Naive thymus-derived CD4-positive, alpha-beta T cell (primary cell): ENCODE results near the gene HDHD5. TPM values are rescaled to one million over a fixed set of nuclear protein-coding genes. Genes with fewer than 3 reads are reported as not detected.

Source experiments
- ATAC-seq: fragments of 150-1000 bp; cut with Tn5 transposase; 2 replicates; pipeline ENCODE4 v1.10.0; 2021; ENCODE audit warnings: mild to moderate bottlenecking, moderate library complexity
- CTCF ChIA-PET: fragments of 350-600 bp; sonication (Branson Sonifier 250); formaldehyde crosslinking; loops from one replicate; lab custom pipeline; 2021; ENCODE audit warnings: antibody characterized with exemption; lab: Charles Lee
- POLR2A ChIA-PET: fragments of 350-600 bp; sonication (Branson Sonifier 250); formaldehyde crosslinking; loops from one replicate; lab custom pipeline; 2021; ENCODE audit warnings: antibody characterized with exemption, inconsistent platforms; lab: Charles Lee
- DNase-seq, 9 donors: peaks; one replicate each; pipeline versions ENCODE4 v3.0.0 to v3.0.0-alpha.2; 2020 to 2022; ENCODE audit warnings: mixed read lengths in 1 of 9
- H3K27ac ChIP-seq: one replicate; pipeline ENCODE4 v1.7.0; 2013; ENCODE audit warnings: mild to moderate bottlenecking, low read depth, low read length, moderate library complexity
- H3K27me3 ChIP-seq, 2 donors: one replicate each; pipeline ENCODE4 v1.7.0; 2013; ENCODE audit warnings: low read length in 2 of 2, mild to moderate bottlenecking in 2 of 2, moderate library complexity in 2 of 2; ENCODE audit not compliant: control insufficient read depth in 2 of 2, insufficient read depth in 2 of 2
- H3K36me3 ChIP-seq, 3 experiments: 1 replicate in 2 of 3; 2 replicates in 1 of 3; pipeline ENCODE4 v1.7.0; 2013; ENCODE audit warnings: low read length in 3 of 3, mild to moderate bottlenecking in 3 of 3, moderate library complexity in 1 of 3; ENCODE audit not compliant: insufficient read depth in 3 of 3, control insufficient read depth in 2 of 3
- H3K4me1 ChIP-seq, 2 donors: one replicate each; pipeline ENCODE4 v1.7.0; 2013; ENCODE audit warnings: low read length in 2 of 2, mild to moderate bottlenecking in 2 of 2, moderate library complexity in 1 of 2; ENCODE audit not compliant: control insufficient read depth in 2 of 2, insufficient read depth in 2 of 2
- H3K4me3 ChIP-seq: 2 replicates; pipeline ENCODE4 v1.7.0; 2013; ENCODE audit warnings: mild to moderate bottlenecking, low read length
- H3K9me3 ChIP-seq, 3 experiments: 1 replicate in 2 of 3; 2 replicates in 1 of 3; pipeline ENCODE4 v1.7.0; 2013; ENCODE audit warnings: low read length in 3 of 3; ENCODE audit not compliant: control insufficient read depth in 2 of 3
- H3K27ac Mint-ChIP-seq, 9 donors: one replicate each; pipeline ENCODE4 v1.8.0; 2020 to 2022; ENCODE audit warnings: mixed read lengths in 9 of 9, mild to moderate bottlenecking in 8 of 9, moderate library complexity in 5 of 9, inconsistent platforms in 2 of 9
- H3K27me3 Mint-ChIP-seq, 5 donors: one replicate each; pipeline ENCODE4 v1.8.0; 2021 to 2022; ENCODE audit warnings: mixed read lengths in 5 of 5, mild to moderate bottlenecking in 1 of 5
- H3K36me3 Mint-ChIP-seq, 5 donors: one replicate each; pipeline ENCODE4 v1.8.0; 2020 to 2022; ENCODE audit warnings: mixed read lengths in 5 of 5, mild to moderate bottlenecking in 3 of 5, inconsistent platforms in 1 of 5
- H3K4me1 Mint-ChIP-seq, 7 donors: one replicate each; pipeline ENCODE4 v1.8.0; 2020 to 2022; ENCODE audit warnings: mixed read lengths in 7 of 7, mild to moderate bottlenecking in 3 of 7, inconsistent platforms in 1 of 7
- H3K4me3 Mint-ChIP-seq, 10 donors: one replicate each; pipeline ENCODE4 v1.8.0; 2020 to 2022; ENCODE audit warnings: mild to moderate bottlenecking in 10 of 10, mixed read lengths in 10 of 10, moderate library complexity in 6 of 10, inconsistent platforms in 2 of 10
- H3K9me3 Mint-ChIP-seq, 11 donors: one replicate each; pipeline ENCODE4 v1.8.0; 2020 to 2022; ENCODE audit warnings: mixed read lengths in 11 of 11, mild to moderate bottlenecking in 4 of 11, inconsistent platforms in 1 of 11, moderate library complexity in 1 of 11
- intact Hi-C, 2 donors: fragments of 100-400 bp; cut with micrococcal nuclease; formaldehyde crosslinking; loops; one replicate each; pipeline ENCODE4 v1.15.1; 2023
- polyA plus RNA-seq, 2 donors: library from polyadenylated mRNA; unstranded; fragments of 300-500 nt; fragmentation: Illumina TruSeq; gene quantifications; one replicate each; pipeline ENCODE4 v1.2.3, GENCODE V29; 2021
- total RNA-seq, 6 experiments: library from RNA in 5 of 6; stranded (reverse) in 5 of 6; gene quantifications; 1 replicate in 5 of 6; 2 replicates in 1 of 6; pipeline ENCODE4 v1.2.3 and lab custom pipeline; 2021 to 2026

HDHD5 gene
- total and polyA plus RNA-seq, 7 experiments from 2014 or later, result 18.8 to 78.7 (median 28.0) TPM

GRCh38 chr22:17102297-17102667 is 56.8 kb downstream of the HDHD5 start:
- DNase-seq, result no peak
- Histone ChIP-seq H3K27ac (no peak overlapping the region), H3K4me3 (no peak overlapping the region), H3K36me3 (peaks cover 28 to 81% (median 33%) of the 10 kb centered on the region in 3 experiments), H3K4me1 (peaks cover 29 to 87% of the 10 kb centered on the region in 2 donors), H3K9me3 (no peaks in the 10 kb centered on the region), H3K27me3 (no peaks in the 10 kb centered on the region)
- intact Hi-C loops, result no loop called here
- POLR2A ChIA-PET, result interaction anchor here (0.6 to 1.8 kb wide), 4 partner anchors 14 to 18 kb away, joined by 3 to 4 read pairs (median 3); no protein-coding TSS in a partner anchor
- no peak for ATAC-seq
- peak overlapping the region in 8 of 9 donors; percentile 43 to 96 (median 82) for H3K27ac Mint-ChIP-seq
- H3K9me3 Mint-ChIP-seq, result no peaks in the 10 kb centered on the region
- H3K4me1 Mint-ChIP-seq, result peaks cover 59 to 95% (median 85%) of the 10 kb centered on the region in 7 donors
- H3K36me3 Mint-ChIP-seq, result peaks cover 13 to 73% (median 48%) of the 10 kb centered on the region in 5 donors
- CTCF ChIA-PET, result interaction anchor here (0.7 kb wide), 1 partner anchor 70 kb away, joined by 3 read pairs; no protein-coding TSS in a partner anchor
- H3K27me3 Mint-ChIP-seq, result no peaks in the 10 kb centered on the region
- peak overlapping the region in 3 of 10 donors; percentile 30 to 83 (median 74) for H3K4me3 Mint-ChIP-seq

- peak overlapping the region in 8 of 9 donors; percentile 24 to 96 (median 82) for H3K27ac Mint-ChIP-seq
- Histone ChIP-seq H3K27me3 (no peaks in the 10 kb centered on the region), H3K36me3 (peaks cover 28 to 80% (median 33%) of the 10 kb centered on the region in 3 experiments), H3K27ac (no peak overlapping the region), H3K4me1 (peaks cover 27 to 87% of the 10 kb centered on the region in 2 donors), H3K9me3 (no peaks in the 10 kb centered on the region), H3K4me3 (no peak overlapping the region)
- intact Hi-C loops, result no loop called here
- peaks cover 59 to 95% (median 85%) of the 10 kb centered on the region in 7 donors for H3K4me1 Mint-ChIP-seq
- no peaks in the 10 kb centered on the region for H3K9me3 Mint-ChIP-seq
- no peak for ATAC-seq
- H3K4me3 Mint-ChIP-seq, result peak overlapping the region in 8 of 10 donors; percentile 30 to 83 (median 52)
- peaks cover 13 to 70% (median 44%) of the 10 kb centered on the region in 5 donors for H3K36me3 Mint-ChIP-seq
- DNase-seq, result no peak
- CTCF ChIA-PET, result interaction anchor here (0.7 kb wide), 1 partner anchor 71 kb away, joined by 3 read pairs; no protein-coding TSS in a partner anchor
- H3K27me3 Mint-ChIP-seq, result no peaks in the 10 kb centered on the region
- POLR2A ChIA-PET, result interaction anchor here (0.6 to 1.8 kb wide), 5 partner anchors 13 to 17 kb away, joined by 3 to 5 read pairs (median 3); no protein-coding TSS in a partner anchor
Observed at GRCh38 chr22:17101475-17102296, 57.4 kb downstream of the HDHD5 start.

- H3K36me3 Mint-ChIP-seq, result peaks cover 13 to 69% (median 44%) of the 10 kb centered on the region in 5 donors
- no peaks in the 10 kb centered on the region for H3K27me3 Mint-ChIP-seq
- Histone ChIP-seq H3K27ac (no peak overlapping the region), H3K27me3 (no peaks in the 10 kb centered on the region), H3K9me3 (no peaks in the 10 kb centered on the region), H3K4me1 (peaks cover 27 to 85% of the 10 kb centered on the region in 2 donors), H3K4me3 (no peak overlapping the region), H3K36me3 (peaks cover 28 to 72% (median 29%) of the 10 kb centered on the region in 3 experiments)
- intact Hi-C loops, result no loop called here
- no peak for DNase-seq
- peak overlapping the region; percentile 24 to 96 (median 86) for H3K27ac Mint-ChIP-seq
- ChIA-PET CTCF (no interaction called here), POLR2A (interaction anchor here (1.1 to 1.4 kb wide), 2 partner anchors 12 to 18 kb away, joined by 3 to 5 read pairs; no protein-coding TSS in a partner anchor)
- ATAC-seq, result no peak
- H3K9me3 Mint-ChIP-seq, result no peaks in the 10 kb centered on the region
- H3K4me1 Mint-ChIP-seq, result peaks cover 59 to 93% (median 82%) of the 10 kb centered on the region in 7 donors
- H3K4me3 Mint-ChIP-seq, result peak overlapping the region; percentile 39 to 83 (median 64)
Observed at GRCh38 chr22:17100621-17101020, 58.5 kb downstream of the HDHD5 start.

GRCh38 chr22:17098379-17098819 is 60.7 kb downstream of the HDHD5 start:
- H3K9me3 ChIP-seq, result no peaks in the 10 kb centered on the region
- peak overlapping the region; percentile 21 for H3K4me3 ChIP-seq
- ATAC-seq (peak; percentile 79), DNase-seq (peak in 7 of 9 donors; percentile 20 to 61 (median 56))
- H3K27me3 ChIP-seq, result no peaks in the 10 kb centered on the region
- H3K36me3 ChIP-seq, result peaks cover 26 to 59% (median 29%) of the 10 kb centered on the region in 3 experiments
- intact Hi-C loops, result loop anchor here (1.0 kb wide), 2 partner anchors 8 to 11 kb away; no protein-coding TSS in a partner anchor
- Mint-ChIP-seq H3K27me3 (no peaks in the 10 kb centered on the region), H3K27ac (peak overlapping the region; percentile 78 to 96 (median 90)), H3K4me3 (peak overlapping the region; percentile 67 to 87 (median 79)), H3K36me3 (peaks cover 13 to 67% (median 39%) of the 10 kb centered on the region in 5 donors), H3K9me3 (no peaks in the 10 kb centered on the region), H3K4me1 (peaks cover 73 to 98% (median 91%) of the 10 kb centered on the region in 7 donors)
- ChIA-PET CTCF (interaction anchor here (0.9 to 1.8 kb wide), 3 partner anchors 11 to 73 kb away, joined by 5 to 10 read pairs (median 9); no protein-coding TSS in a partner anchor), POLR2A (interaction anchor here (0.5 to 4.9 kb wide), 7 partner anchors 11 to 110 kb away, joined by 3 to 63 read pairs (median 3); no protein-coding TSS in a partner anchor)
- peaks cover 27 to 80% of the 10 kb centered on the region in 2 donors for H3K4me1 ChIP-seq
- peak overlapping the region; percentile 48 for H3K27ac ChIP-seq

GRCh38 chr22:17097701-17098100 is 61.4 kb downstream of the HDHD5 start:
- no peak overlapping the region for H3K4me3 ChIP-seq
- DNase-seq (no peak), ATAC-seq (no peak)
- Mint-ChIP-seq H3K4me3 (peak overlapping the region; percentile 30 to 87 (median 79)), H3K36me3 (peaks cover 13 to 63% (median 40%) of the 10 kb centered on the region in 5 donors), H3K4me1 (peaks cover 75 to 98% (median 93%) of the 10 kb centered on the region in 7 donors), H3K27me3 (no peaks in the 10 kb centered on the region), H3K9me3 (no peaks in the 10 kb centered on the region), H3K27ac (peak overlapping the region; percentile 78 to 96 (median 90))
- H3K4me1 ChIP-seq, result peaks cover 27 to 81% of the 10 kb centered on the region in 2 donors
- H3K9me3 ChIP-seq, result no peaks in the 10 kb centered on the region
- ChIA-PET POLR2A (interaction anchor here (0.5 to 4.9 kb wide), 4 partner anchors 10 to 20 kb away, joined by 3 to 63 read pairs (median 4); no protein-coding TSS in a partner anchor), CTCF (interaction anchor here (1.8 kb wide), 1 partner anchor 11 kb away, joined by 10 read pairs; no protein-coding TSS in a partner anchor)
- peaks cover 22 to 53% (median 29%) of the 10 kb centered on the region in 3 experiments for H3K36me3 ChIP-seq
- H3K27ac ChIP-seq, result peak overlapping the region; percentile 48
- intact Hi-C loops, result loop anchor here (1.0 kb wide), 2 partner anchors 9 to 10 kb away; no protein-coding TSS in a partner anchor
- no peaks in the 10 kb centered on the region for H3K27me3 ChIP-seq

GRCh38 chr22:17097062-17097461 is 62.0 kb downstream of the HDHD5 start:
- POLR2A ChIA-PET, result interaction anchor here (0.7 to 4.9 kb wide), 2 partner anchors 9 to 178 kb away, joined by 9 to 63 read pairs; no protein-coding TSS in a partner anchor
- peak overlapping the region; percentile 48 for H3K27ac ChIP-seq
- peaks cover 13 to 59% (median 39%) of the 10 kb centered on the region in 5 donors for H3K36me3 Mint-ChIP-seq

More at GRCh38 chr22:17097062-17097461, 62.0 kb downstream of the HDHD5 start:
- no peaks in the 10 kb centered on the region for H3K9me3 Mint-ChIP-seq
- DNase-seq, result no peak
- H3K27me3 ChIP-seq, result no peaks in the 10 kb centered on the region
- peaks cover 30 to 82% of the 10 kb centered on the region in 2 donors for H3K4me1 ChIP-seq
- no peak for ATAC-seq
- peaks cover 77 to 100% (median 94%) of the 10 kb centered on the region in 7 donors for H3K4me1 Mint-ChIP-seq
- H3K4me3 ChIP-seq, result no peak overlapping the region
- intact Hi-C loops, result no loop called here
- no peaks in the 10 kb centered on the region for H3K27me3 Mint-ChIP-seq
- peaks cover 20 to 46% (median 25%) of the 10 kb centered on the region in 3 experiments for H3K36me3 ChIP-seq
- H3K4me3 Mint-ChIP-seq, result peak overlapping the region; percentile 21 to 78 (median 66)
- H3K9me3 ChIP-seq, result no peaks in the 10 kb centered on the region
- H3K27ac Mint-ChIP-seq, result peak overlapping the region in 8 of 9 donors; percentile 78 to 96 (median 92)
- CTCF ChIA-PET, result interaction anchor here (2.7 kb wide), 1 partner anchor 10 kb away, joined by 8 read pairs; no protein-coding TSS in a partner anchor
